GM18498 (cell line): ENCODE data around the gene CCNYL1.

Experiments
- ATAC-seq: cut with Tn5 transposase; IDR thresholded peaks from one replicate; pipeline ENCODE4 v1.9.1; 2021; ENCODE audit warnings: mild to moderate bottlenecking, moderate library complexity; ENCODE audit not compliant: unreplicated experiment

Gene CCNYL1

DNA sequence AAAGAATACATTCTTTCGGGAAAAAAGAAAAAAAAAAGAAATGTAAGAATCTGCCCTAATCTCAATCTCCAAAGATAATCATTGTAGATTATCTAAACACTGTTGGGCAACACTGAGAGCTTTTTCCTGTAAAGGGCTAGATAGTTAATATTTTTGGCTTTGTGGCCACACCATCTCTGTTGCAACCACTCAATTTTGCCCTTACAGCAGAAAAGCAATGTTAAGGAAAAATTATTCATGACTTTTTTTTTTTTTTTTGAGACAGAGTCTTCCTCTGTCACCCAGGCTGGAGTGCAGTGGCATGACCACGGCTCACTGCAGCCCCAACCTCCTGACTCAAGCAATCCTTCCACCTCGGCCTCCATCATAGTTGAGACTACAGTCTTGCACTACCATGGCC is 75.6 kb downstream of the CCNYL1 start:
- no peak for ATAC-seq

DNA sequence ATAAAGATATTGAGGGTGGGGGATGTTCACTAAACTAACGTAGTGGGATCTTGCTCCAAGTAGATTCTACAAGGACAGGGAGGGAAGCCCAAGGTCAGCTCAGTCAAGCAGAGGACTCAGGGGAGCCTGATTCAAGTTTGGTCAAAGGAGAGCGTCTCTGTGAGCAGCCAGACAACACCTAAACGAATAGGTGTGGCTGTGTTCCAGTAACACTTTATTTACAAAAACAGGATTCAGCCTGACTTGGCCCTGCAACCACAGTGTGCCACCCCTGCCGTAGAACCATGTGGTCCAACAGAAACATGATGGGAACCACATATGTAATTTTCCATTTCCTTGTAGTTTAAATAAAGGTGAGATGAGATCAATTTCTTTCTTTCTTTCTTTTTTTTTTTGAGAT is 76.4 kb downstream of the CCNYL1 start:
- no peak for ATAC-seq

DNA sequence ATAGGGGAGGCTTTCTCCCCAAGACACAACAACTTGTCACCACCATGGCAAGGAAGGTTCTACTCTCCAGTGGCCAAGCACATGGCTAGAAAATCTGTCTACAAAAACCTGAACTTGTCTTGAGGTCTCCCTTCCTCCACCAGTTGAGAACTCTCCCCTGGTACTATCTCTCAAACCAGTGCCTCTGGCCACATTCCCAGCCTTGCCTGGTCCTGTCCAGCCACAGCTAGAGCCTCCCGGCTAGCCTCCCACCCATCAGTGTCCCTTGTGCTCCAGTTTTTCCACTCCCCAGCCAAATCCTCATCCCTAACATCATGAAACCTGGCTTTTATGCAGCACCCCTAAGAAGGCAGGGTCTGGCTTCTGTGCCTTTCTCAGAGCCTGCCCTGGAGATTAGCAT is 79.5 kb downstream of the CCNYL1 start:
- ATAC-seq: no peak

DNA sequence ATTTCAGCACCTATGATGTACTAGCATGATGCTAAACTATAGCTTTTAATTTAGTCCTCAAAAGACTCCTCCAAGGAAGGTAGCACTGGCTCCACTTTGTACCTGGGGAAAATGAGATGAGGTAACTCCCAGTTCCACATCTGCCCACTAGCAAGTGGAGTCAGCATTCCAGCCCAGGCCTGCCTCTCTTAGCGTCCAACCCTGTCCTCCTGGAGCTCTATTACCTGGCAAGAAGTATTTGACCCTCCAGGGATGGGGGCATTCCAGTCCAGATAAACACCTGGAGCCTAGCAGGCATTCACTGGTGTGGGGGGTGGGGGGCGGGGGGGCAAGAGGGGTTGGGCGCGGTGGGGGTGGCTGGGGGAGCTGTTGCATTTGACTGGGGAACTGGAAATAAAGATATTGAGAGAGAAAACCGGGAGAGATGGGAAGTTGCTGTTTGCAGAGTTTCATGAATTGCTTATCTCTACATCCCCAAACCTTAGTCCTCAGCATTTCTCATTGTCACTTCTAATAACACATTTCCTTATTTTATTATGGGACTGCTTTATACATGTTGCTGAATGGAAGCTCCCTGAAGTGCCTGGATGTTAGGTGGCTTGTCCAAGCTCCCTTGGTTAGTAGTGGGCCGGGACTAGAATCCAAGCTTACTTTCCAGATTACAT is 80.3 kb downstream of the CCNYL1 start:
- no peak for ATAC-seq

DNA sequence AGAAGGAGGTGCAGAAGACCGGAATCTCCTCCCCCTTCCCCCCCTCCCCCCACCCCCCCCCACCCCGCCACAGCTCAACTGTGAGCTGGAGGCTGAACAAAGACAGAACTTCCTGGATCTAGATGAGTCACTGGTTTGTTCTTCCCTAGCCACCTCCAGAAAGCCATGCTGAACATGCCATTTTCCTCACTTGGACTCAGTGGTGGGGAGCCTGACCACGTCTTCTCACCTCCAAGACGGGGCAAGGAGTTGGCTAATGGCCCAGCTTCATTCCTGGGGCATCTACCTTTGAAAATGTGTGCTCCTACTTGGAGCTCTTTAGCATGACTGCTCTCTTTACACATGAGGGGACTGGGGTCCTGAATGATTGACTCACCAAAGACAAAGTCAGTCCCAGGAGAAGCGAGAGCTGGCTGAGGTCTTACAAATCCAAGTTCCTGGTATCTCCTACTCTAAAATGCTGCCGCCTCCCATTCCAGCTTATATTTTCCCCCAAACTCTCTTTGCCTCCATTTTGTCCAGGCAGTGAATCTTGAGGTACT is 80.9 kb downstream of the CCNYL1 start:
- no peak for ATAC-seq

DNA sequence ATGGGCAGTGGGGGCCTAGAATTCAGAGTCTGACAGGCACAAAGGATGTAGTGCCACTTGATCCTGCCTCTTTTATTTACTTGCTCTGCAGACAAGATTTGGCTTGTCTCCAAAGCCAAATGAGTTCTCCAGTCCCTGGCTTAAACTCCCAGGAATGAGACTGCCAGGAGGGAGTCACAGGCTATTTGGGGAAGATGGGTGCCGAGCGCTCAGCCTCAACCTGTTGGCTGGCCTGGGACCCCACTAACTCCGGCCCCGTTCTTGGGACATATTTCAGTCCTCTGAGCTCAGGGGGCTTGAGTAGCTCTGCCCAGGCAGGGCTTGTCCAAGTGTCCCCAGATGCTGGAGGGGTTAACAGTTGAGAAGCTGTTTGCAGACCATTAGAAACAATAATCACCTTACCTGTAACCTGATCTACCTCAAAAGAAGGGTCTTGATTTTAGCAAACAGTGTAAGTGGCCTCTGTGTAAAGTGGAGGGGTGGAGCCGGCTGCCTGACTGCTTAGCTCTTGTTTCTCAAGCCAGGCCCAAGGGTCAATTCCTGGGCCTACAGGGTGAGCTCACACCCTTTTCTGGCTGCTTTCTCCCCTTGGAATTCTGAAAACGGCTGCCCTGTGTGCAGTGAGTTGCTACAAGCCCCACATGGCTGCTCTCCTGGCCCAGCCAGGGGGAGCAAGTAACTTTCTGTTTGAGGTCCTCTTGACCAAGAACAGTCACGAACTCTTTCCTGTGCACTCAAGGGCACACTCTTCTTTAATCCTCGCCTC is 85.3 kb downstream of the CCNYL1 start:
- no peak for ATAC-seq

DNA sequence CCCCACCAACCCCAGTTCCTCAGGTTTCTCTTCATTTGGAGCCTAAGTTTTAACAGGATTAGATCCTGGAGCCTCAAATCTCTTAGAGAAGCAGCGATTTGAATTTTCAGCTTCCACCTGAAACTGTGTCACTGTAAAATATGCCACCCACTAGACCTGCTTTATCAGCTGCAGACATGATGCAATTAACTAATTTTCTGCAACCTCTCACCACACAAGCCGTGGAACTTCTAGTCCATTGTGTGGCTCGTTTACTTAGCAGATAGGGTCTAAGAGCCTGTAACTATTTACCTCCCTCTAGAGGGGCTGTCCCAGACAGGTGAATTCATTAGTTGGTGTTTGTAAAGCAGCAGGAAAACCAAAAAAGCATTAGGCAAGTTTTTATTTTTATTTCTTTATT is 89.8 kb downstream of the CCNYL1 start:
- ATAC-seq: no peak

DNA sequence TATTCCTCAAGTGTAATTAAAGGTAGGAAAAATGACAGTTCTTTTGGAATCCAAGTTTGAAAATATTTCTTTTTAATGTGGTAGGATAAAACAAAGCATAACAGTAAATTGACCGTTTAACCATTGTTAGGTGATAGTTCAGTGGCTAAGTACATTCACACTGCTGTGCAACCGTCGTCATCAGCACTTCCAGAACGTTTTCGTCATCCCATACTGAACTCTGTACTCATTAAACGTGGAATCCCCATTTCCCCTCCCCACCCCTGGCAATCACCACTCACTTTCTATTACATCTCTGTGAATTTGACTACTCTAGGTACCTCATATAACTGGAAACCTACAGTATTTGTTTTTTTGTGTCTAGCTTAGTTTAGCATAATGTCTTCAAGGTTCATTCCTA is 91.2 kb downstream of the CCNYL1 start:
- ATAC-seq: no peak
